ENCODE measurements around the gene FAM236D.
"Not testable (repeated sequence)": the region's sequence is repeated elsewhere in the genome, so short reads cannot be mapped to it uniquely, and the experiment has no call there.

Gene FAM236D

GRCh38 chrX:72808110-72808509 is at the start of gene FAM236D:
FAM236D (minus strand) TSS chrX:72808210; CDS start chrX:72808110, 100 bp downstream.
- not testable (repeated sequence) for H3K4me3 ChIP-seq (ENCODE audit: low read length); H3K9me3 ChIP-seq (ENCODE audit: control insufficient read depth, low read length); H3K27me3 ChIP-seq (ENCODE audit: control insufficient read depth, insufficient read depth, low read length); H3K4me1 ChIP-seq (ENCODE audit: control insufficient read depth, insufficient read depth, low read length); H3K9ac ChIP-seq (ENCODE audit: low read length); H3K36me3 ChIP-seq (ENCODE audit: control insufficient read depth, insufficient read depth, low read length)

GRCh38 chrX:72837532-72837931 is 29.5 kb upstream of the FAM236D start:
- not testable (repeated sequence) for H3K9ac ChIP-seq (ENCODE audit: low read length); H3K4me1 ChIP-seq (ENCODE audit: control insufficient read depth, insufficient read depth, low read length); H3K9me3 ChIP-seq (ENCODE audit: control insufficient read depth, low read length); H3K27me3 ChIP-seq (ENCODE audit: control insufficient read depth, insufficient read depth, low read length); H3K4me3 ChIP-seq (ENCODE audit: low read length); H3K36me3 ChIP-seq (ENCODE audit: control insufficient read depth, insufficient read depth, low read length)

GRCh38 chrX:72830701-72831100 is 22.7 kb upstream of the FAM236D start:
- not testable (repeated sequence) for H3K9me3 ChIP-seq (ENCODE audit: control insufficient read depth, low read length); H3K9ac ChIP-seq (ENCODE audit: low read length); H3K4me3 ChIP-seq (ENCODE audit: low read length); H3K27me3 ChIP-seq (ENCODE audit: control insufficient read depth, insufficient read depth, low read length); H3K4me1 ChIP-seq (ENCODE audit: control insufficient read depth, insufficient read depth, low read length); H3K36me3 ChIP-seq (ENCODE audit: control insufficient read depth, insufficient read depth, low read length)

GRCh38 chrX:72790390-72790789 is 17.6 kb downstream of the FAM236D start:
- H3K27me3 ChIP-seq (ENCODE audit: control insufficient read depth, insufficient read depth, low read length); H3K4me3 ChIP-seq (ENCODE audit: low read length); H3K9ac ChIP-seq (ENCODE audit: low read length); H3K9me3 ChIP-seq (ENCODE audit: control insufficient read depth, low read length); H3K36me3 ChIP-seq (ENCODE audit: control insufficient read depth, insufficient read depth, low read length); H3K4me1 ChIP-seq (ENCODE audit: control insufficient read depth, insufficient read depth, low read length): not testable (repeated sequence)

- not testable (repeated sequence) for H3K36me3 ChIP-seq (ENCODE audit: control insufficient read depth, insufficient read depth, low read length); H3K27me3 ChIP-seq (ENCODE audit: control insufficient read depth, insufficient read depth, low read length); H3K9me3 ChIP-seq (ENCODE audit: control insufficient read depth, low read length); H3K9ac ChIP-seq (ENCODE audit: low read length); H3K4me1 ChIP-seq (ENCODE audit: control insufficient read depth, insufficient read depth, low read length); H3K4me3 ChIP-seq (ENCODE audit: low read length)
These were observed 19.9 kb downstream of the FAM236D start for GRCh38 chrX:72788142-72788541.

- not testable (repeated sequence) for H3K4me1 ChIP-seq (ENCODE audit: control insufficient read depth, insufficient read depth, low read length); H3K9me3 ChIP-seq (ENCODE audit: control insufficient read depth, low read length); H3K9ac ChIP-seq (ENCODE audit: low read length); H3K27me3 ChIP-seq (ENCODE audit: control insufficient read depth, insufficient read depth, low read length); H3K36me3 ChIP-seq (ENCODE audit: control insufficient read depth, insufficient read depth, low read length); H3K4me3 ChIP-seq (ENCODE audit: low read length)
These were observed 24.0 kb downstream of the FAM236D start for GRCh38 chrX:72783964-72784363.

- H3K4me3 ChIP-seq (ENCODE audit: low read length); H3K9ac ChIP-seq (ENCODE audit: low read length); H3K36me3 ChIP-seq (ENCODE audit: control insufficient read depth, insufficient read depth, low read length); H3K9me3 ChIP-seq (ENCODE audit: control insufficient read depth, low read length); H3K4me1 ChIP-seq (ENCODE audit: control insufficient read depth, insufficient read depth, low read length); H3K27me3 ChIP-seq (ENCODE audit: control insufficient read depth, insufficient read depth, low read length): not testable (repeated sequence)
These were observed 24.6 kb downstream of the FAM236D start for GRCh38 chrX:72783365-72783936.

- not testable (repeated sequence) for H3K36me3 ChIP-seq (ENCODE audit: control insufficient read depth, insufficient read depth, low read length); H3K27me3 ChIP-seq (ENCODE audit: control insufficient read depth, insufficient read depth, low read length); H3K9ac ChIP-seq (ENCODE audit: low read length); H3K9me3 ChIP-seq (ENCODE audit: control insufficient read depth, low read length); H3K4me1 ChIP-seq (ENCODE audit: control insufficient read depth, insufficient read depth, low read length); H3K4me3 ChIP-seq (ENCODE audit: low read length)
These were observed 25.4 kb downstream of the FAM236D start, which contains the start of gene FAM236B for GRCh38 chrX:72782560-72782959. FAM236B (minus strand) TSS chrX:72782660; CDS start chrX:72782560, 100 bp downstream.

GRCh38 chrX:72778146-72778545 is 29.9 kb downstream of the FAM236D start:
- not testable (repeated sequence) for H3K9me3 ChIP-seq (ENCODE audit: control insufficient read depth, low read length); H3K4me1 ChIP-seq (ENCODE audit: control insufficient read depth, insufficient read depth, low read length); H3K4me3 ChIP-seq (ENCODE audit: low read length); H3K27me3 ChIP-seq (ENCODE audit: control insufficient read depth, insufficient read depth, low read length); H3K9ac ChIP-seq (ENCODE audit: low read length); H3K36me3 ChIP-seq (ENCODE audit: control insufficient read depth, insufficient read depth, low read length)

GRCh38 chrX:72777467-72777790 is 30.6 kb downstream of the FAM236D start:
- H3K27me3 ChIP-seq (ENCODE audit: control insufficient read depth, insufficient read depth, low read length); H3K4me3 ChIP-seq (ENCODE audit: low read length); H3K36me3 ChIP-seq (ENCODE audit: control insufficient read depth, insufficient read depth, low read length); H3K9ac ChIP-seq (ENCODE audit: low read length); H3K4me1 ChIP-seq (ENCODE audit: control insufficient read depth, insufficient read depth, low read length); H3K9me3 ChIP-seq (ENCODE audit: control insufficient read depth, low read length): not testable (repeated sequence)

GRCh38 chrX:72776653-72777466 is 31.1 kb downstream of the FAM236D start, which contains the start of gene DMRTC1B:
DMRTC1B (plus strand) TSS chrX:72776890; CDS start chrX:72845136, 68,246 bp downstream.
- H3K9me3 ChIP-seq (ENCODE audit: control insufficient read depth, low read length); H3K36me3 ChIP-seq (ENCODE audit: control insufficient read depth, insufficient read depth, low read length); H3K9ac ChIP-seq (ENCODE audit: low read length); H3K4me3 ChIP-seq (ENCODE audit: low read length); H3K4me1 ChIP-seq (ENCODE audit: control insufficient read depth, insufficient read depth, low read length); H3K27me3 ChIP-seq (ENCODE audit: control insufficient read depth, insufficient read depth, low read length): not testable (repeated sequence)

- H3K4me3 ChIP-seq (ENCODE audit: low read length); H3K36me3 ChIP-seq (ENCODE audit: control insufficient read depth, insufficient read depth, low read length); H3K27me3 ChIP-seq (ENCODE audit: control insufficient read depth, insufficient read depth, low read length); H3K4me1 ChIP-seq (ENCODE audit: control insufficient read depth, insufficient read depth, low read length); H3K9me3 ChIP-seq (ENCODE audit: control insufficient read depth, low read length); H3K9ac ChIP-seq (ENCODE audit: low read length): not testable (repeated sequence)
These were observed 47.6 kb downstream of the FAM236D start for GRCh38 chrX:72760454-72760853.

Data from mucosa of stomach (tissue), 1 donor.